Neuronal stem cell (in vitro differentiated cells): ENCODE measurements around the gene LYRM9.

Source experiments
- DNase-seq: peaks from one replicate; pipeline ENCODE4 v3.0.0-alpha.2; 2013; ENCODE audit warnings: low spot score
- H2AFZ ChIP-seq: one replicate; pipeline ENCODE4 v1.6.1; 2013; ENCODE audit warnings: mild to moderate bottlenecking, low read length, inconsistent platforms
- H2AK5ac ChIP-seq: 2 replicates; pipeline ENCODE4 v1.6.1; 2013; ENCODE audit warnings: low read depth, mild to moderate bottlenecking, inconsistent platforms, low read length, moderate library complexity, mixed read lengths
- H2BK120ac ChIP-seq: 2 replicates; pipeline ENCODE4 v1.6.1; 2013; ENCODE audit warnings: low read depth, mild to moderate bottlenecking, inconsistent platforms, low read length, moderate library complexity, mixed read lengths
- H2BK12ac ChIP-seq: one replicate; pipeline ENCODE4 v1.6.1; 2013; ENCODE audit warnings: low read length, inconsistent platforms
- H2BK15ac ChIP-seq: 2 replicates; pipeline ENCODE4 v1.6.1; 2013; ENCODE audit warnings: mild to moderate bottlenecking, low read length, inconsistent platforms, mixed read lengths
- H2BK5ac ChIP-seq: one replicate; pipeline ENCODE4 v1.6.1; 2013; ENCODE audit warnings: inconsistent platforms, mild to moderate bottlenecking, low read length, moderate library complexity
- H3K14ac ChIP-seq: one replicate; pipeline ENCODE4 v1.6.1; 2013; ENCODE audit warnings: low read length, inconsistent platforms
- H3K18ac ChIP-seq: 2 replicates; pipeline ENCODE4 v1.6.1; 2013; ENCODE audit warnings: low read length, inconsistent platforms
- H3K23ac ChIP-seq: 2 replicates; pipeline ENCODE4 v1.6.1; 2013; ENCODE audit warnings: low read depth, mild to moderate bottlenecking, mixed read lengths, low read length, inconsistent platforms; ENCODE audit not compliant: poor library complexity
- H3K27ac ChIP-seq: replicated peaks from 3 replicates; pipeline ENCODE4 v1.5.1; 2013; ENCODE audit warnings: low read length, inconsistent platforms
- H3K27me3 ChIP-seq, 3 experiments: 2 replicates each; pipeline ENCODE4 v1.6.1; 2013; ENCODE audit warnings: low read length in 3 of 3, mild to moderate bottlenecking in 2 of 3, inconsistent platforms in 1 of 3, low read depth in 1 of 3, mixed read lengths in 1 of 3, moderate library complexity in 1 of 3; ENCODE audit not compliant: control insufficient read depth in 3 of 3, insufficient read depth in 3 of 3
- H3K36me3 ChIP-seq, 2 donors: replicated peaks in 1 of 2; 2 replicates each; pipeline ENCODE4 v1.6.1; 2013; ENCODE audit warnings: low read length in 2 of 2; ENCODE audit not compliant: control insufficient read depth in 2 of 2, insufficient read depth in 2 of 2
- H3K4ac ChIP-seq: 2 replicates; pipeline ENCODE4 v1.6.1; 2013; ENCODE audit warnings: inconsistent platforms, mild to moderate bottlenecking, low read length, moderate library complexity
- H3K4me1 ChIP-seq, 2 donors: 1 replicate in 1 of 2; 2 replicates in 1 of 2; pipeline ENCODE4 v1.6.1; 2013; ENCODE audit warnings: low read length in 2 of 2, low read depth in 1 of 2; ENCODE audit not compliant: control insufficient read depth in 2 of 2, insufficient read depth in 1 of 2
- H3K4me2 ChIP-seq: one replicate; pipeline ENCODE4 v1.6.1; 2013; ENCODE audit warnings: mild to moderate bottlenecking, low read length, inconsistent platforms; ENCODE audit not compliant: insufficient read depth, poor library complexity, severe bottlenecking
- H3K4me3 ChIP-seq, 2 donors: 2 replicates each; pipeline ENCODE4 v1.5.1; 2013; ENCODE audit warnings: low read length in 2 of 2, mild to moderate bottlenecking in 2 of 2, inconsistent platforms in 1 of 2, moderate library complexity in 1 of 2
- H3K79me1 ChIP-seq: one replicate; pipeline ENCODE4 v1.6.1; 2013; ENCODE audit warnings: low read depth, mild to moderate bottlenecking, inconsistent platforms, low read length, moderate library complexity
- H3K9ac ChIP-seq: one replicate; pipeline ENCODE4 v1.6.1; 2013; ENCODE audit warnings: mild to moderate bottlenecking, low read depth, low read length, inconsistent platforms; ENCODE audit not compliant: poor library complexity
- H3K9me3 ChIP-seq, 2 donors: replicated peaks in 1 of 2; 2 replicates each; pipeline versions ENCODE3 to v1.6.1; 2013; ENCODE audit warnings: low read length in 2 of 2, mild to moderate bottlenecking in 2 of 2, inconsistent platforms in 1 of 2, low read depth in 1 of 2, mixed read lengths in 1 of 2, moderate library complexity in 1 of 2; ENCODE audit not compliant: control insufficient read depth in 2 of 2, insufficient read depth in 1 of 2
- H4K8ac ChIP-seq: one replicate; pipeline ENCODE4 v1.6.1; 2013; ENCODE audit warnings: low read depth, mild to moderate bottlenecking, inconsistent platforms, low read length, moderate library complexity
- H4K91ac ChIP-seq: one replicate; pipeline ENCODE4 v1.6.1; 2013; ENCODE audit warnings: low read length, low read depth, mild to moderate bottlenecking, inconsistent platforms; ENCODE audit not compliant: poor library complexity
- WGBS, 2 donors: extraction: QIAGEN DNeasy Blood & Tissue Kit; methylation state at CpG; one replicate each; pipeline ENCODE4 v1.1.7; 2013; ENCODE audit warnings: missing lambda C conversion rate in 2 of 2, mixed read lengths in 1 of 2; ENCODE audit not compliant: insufficient read length in 2 of 2, insufficient replicate concordance in 1 of 2; ENCODE audit errors: extremely low coverage in 2 of 2; 5-methylcytosine and 5-hydroxymethylcytosine counted together

LYRM9 gene

GRCh38 chr17:27920569-27920968 is 27.4 kb upstream of the LYRM9 start:
- DNase-seq, result no peak
- H3K4me3 ChIP-seq, result no peak overlapping the region
- no peak overlapping the region for H4K8ac ChIP-seq
- no peak overlapping the region for H2AFZ ChIP-seq
- H3K4ac ChIP-seq, result no peak overlapping the region
- no peaks in the 10 kb centered on the region for H3K79me1 ChIP-seq
- no peak overlapping the region for H3K9ac ChIP-seq
- no peak overlapping the region for H2BK12ac ChIP-seq
- H2BK120ac ChIP-seq, result no peak overlapping the region
- no peak overlapping the region for H2AK5ac ChIP-seq
- WGBS, 2 donors, result no CpG with 5 or more reads among the region's 3 CpGs
- no peak overlapping the region for H2BK15ac ChIP-seq
- H4K91ac ChIP-seq, result no peak overlapping the region
- H2BK5ac ChIP-seq, result no peak overlapping the region
- H3K4me2 ChIP-seq, result no peak overlapping the region
- no peaks in the 10 kb centered on the region for H3K9me3 ChIP-seq
- no peak overlapping the region for H3K18ac ChIP-seq
- no peak overlapping the region for H3K27ac ChIP-seq
- no peak overlapping the region for H3K14ac ChIP-seq
- H3K36me3 ChIP-seq, result no peaks in the 10 kb centered on the region
- no peak overlapping the region for H3K23ac ChIP-seq
- peaks cover 2 to 4% of the 10 kb centered on the region in 2 donors for H3K4me1 ChIP-seq
- peaks cover 0 to 26% (median 0%) of the 10 kb centered on the region in 3 experiments for H3K27me3 ChIP-seq

GRCh38 chr17:27919079-27919478 is 25.9 kb upstream of the LYRM9 start:
- Histone ChIP-seq H3K18ac (no peak overlapping the region), H2BK15ac (no peak overlapping the region), H3K27ac (no peak overlapping the region), H3K4me2 (no peak overlapping the region), H2BK120ac (no peak overlapping the region), H2AFZ (no peak overlapping the region), H3K9ac (no peak overlapping the region), H4K91ac (no peak overlapping the region), H3K27me3 (peaks cover 0 to 33% (median 0%) of the 10 kb centered on the region in 3 experiments), H3K79me1 (no peaks in the 10 kb centered on the region), H4K8ac (no peak overlapping the region), H2BK5ac (no peak overlapping the region), H3K14ac (no peak overlapping the region), H3K4me1 (peaks cover 2 to 4% of the 10 kb centered on the region in 2 donors), H3K4ac (no peak overlapping the region), H3K36me3 (no peaks in the 10 kb centered on the region), H3K23ac (no peak overlapping the region), H3K9me3 (no peaks in the 10 kb centered on the region), H2BK12ac (no peak overlapping the region), H2AK5ac (no peak overlapping the region), H3K4me3 (no peak overlapping the region)
- no CpG with 5 or more reads among the region's 7 CpGs for WGBS, 2 donors
- no peak for DNase-seq

GRCh38 chr17:27918498-27918897 is 25.3 kb upstream of the LYRM9 start:
- no peak overlapping the region for H3K27ac ChIP-seq
- WGBS, 2 donors, result no CpG with 5 or more reads among the region's 1 CpG
- H3K14ac ChIP-seq, result no peak overlapping the region
- H2AK5ac ChIP-seq, result no peak overlapping the region
- H3K18ac ChIP-seq, result no peak overlapping the region
- H4K91ac ChIP-seq, result no peak overlapping the region
- no peak overlapping the region for H3K4me3 ChIP-seq
- H2BK12ac ChIP-seq, result no peak overlapping the region
- H3K4me1 ChIP-seq, result peaks cover 2 to 4% of the 10 kb centered on the region in 2 donors
- H3K79me1 ChIP-seq, result no peaks in the 10 kb centered on the region
- H2BK5ac ChIP-seq, result no peak overlapping the region
- DNase-seq, result no peak
- no peaks in the 10 kb centered on the region for H3K9me3 ChIP-seq
- no peak overlapping the region for H2BK120ac ChIP-seq
- H3K23ac ChIP-seq, result no peak overlapping the region
- H2AFZ ChIP-seq, result no peak overlapping the region
- no peak overlapping the region for H3K4ac ChIP-seq
- H3K4me2 ChIP-seq, result no peak overlapping the region
- H4K8ac ChIP-seq, result no peak overlapping the region
- peaks cover 0 to 33% (median 0%) of the 10 kb centered on the region in 3 experiments for H3K27me3 ChIP-seq
- no peak overlapping the region for H3K9ac ChIP-seq
- H2BK15ac ChIP-seq, result no peak overlapping the region
- H3K36me3 ChIP-seq, result no peaks in the 10 kb centered on the region

GRCh38 chr17:27917000-27917399 is 23.8 kb upstream of the LYRM9 start:
- Histone ChIP-seq H3K27me3 (peaks cover 0 to 28% (median 0%) of the 10 kb centered on the region in 3 experiments), H2BK5ac (no peak overlapping the region), H3K4me2 (no peak overlapping the region), H2BK12ac (no peak overlapping the region), H3K18ac (no peak overlapping the region), H3K27ac (no peak overlapping the region), H3K4ac (no peak overlapping the region), H3K4me3 (no peak overlapping the region), H2AFZ (no peak overlapping the region), H4K91ac (no peak overlapping the region), H3K79me1 (no peaks in the 10 kb centered on the region), H2BK15ac (no peak overlapping the region), H4K8ac (no peak overlapping the region), H3K14ac (no peak overlapping the region), H3K36me3 (no peaks in the 10 kb centered on the region), H2AK5ac (no peak overlapping the region), H2BK120ac (no peak overlapping the region), H3K4me1 (peaks cover 2 to 4% of the 10 kb centered on the region in 2 donors), H3K9ac (no peak overlapping the region), H3K9me3 (no peaks in the 10 kb centered on the region), H3K23ac (no peak overlapping the region)
- no CpG with 5 or more reads among the region's 1 CpG for WGBS, 2 donors
- no peak for DNase-seq
